Gastrocnemius medialis (tissue), 4 donors: Measurements from ENCODE around the gene SEC14L5. TPM values are rescaled to one million over a fixed set of nuclear protein-coding genes. Genes with fewer than 3 reads are reported as not detected.
"Not testable (repeated sequence)": the region's sequence is repeated elsewhere in the genome, so short reads cannot be mapped to it uniquely, and the experiment has no call there.

Source experiments
- ATAC-seq, 2 donors: fragments of 150-250 bp; one replicate each; pipeline ENCODE4 v1.9.1; 2016
- DNase-seq, 2 donors: peaks; one replicate each; pipeline ENCODE4 v3.0.0-alpha.2; 2019
- H3K27ac ChIP-seq, 4 donors: fragments of 200-600 bp; sonication (generic); 1 replicate in 1 of 4; 2 replicates in 3 of 4; pipeline ENCODE4 v1.5.1; 2016 to 2018; ENCODE audit warnings: mild to moderate bottlenecking in 2 of 4, moderate library complexity in 1 of 4
- H3K27me3 ChIP-seq, 3 donors: fragments of 200-600 bp; sonication (generic) in 2 of 3; 1 replicate in 1 of 3; 2 replicates in 2 of 3; pipeline versions ENCODE4 v1.5.1 to v1.6.0; 2016 to 2019; ENCODE audit warnings: mild to moderate bottlenecking in 1 of 3, moderate library complexity in 1 of 3
- H3K36me3 ChIP-seq, 2 donors: fragments of 200-600 bp; sonication (generic) in 1 of 2; one replicate each; pipeline ENCODE4 v1.5.1; 2017 to 2018
- H3K4me1 ChIP-seq, 2 donors: fragments of 200-600 bp; sonication (generic) in 1 of 2; one replicate each; pipeline ENCODE4 v1.5.1; 2016 to 2017; ENCODE audit warnings: mild to moderate bottlenecking in 2 of 2
- H3K4me3 ChIP-seq, 4 donors: fragments of 200-600 bp; sonication (generic) in 3 of 4; 1 replicate in 1 of 4; 2 replicates in 3 of 4; pipeline ENCODE4 v1.5.1; 2016 to 2019; ENCODE audit warnings: mild to moderate bottlenecking in 2 of 4
- H3K9me3 ChIP-seq, 3 donors: fragments of 200-600 bp; sonication (generic) in 2 of 3; 1 replicate in 1 of 3; 2 replicates in 2 of 3; pipeline ENCODE4 v1.5.1; 2016 to 2019
- CTCF ChIP-seq, 5 experiments: fragments of 450-650 bp in 3 of 5; fragments of 200-600 bp in 2 of 5; sonication (generic) in 2 of 5; IDR thresholded peaks in 4 of 5; conservative IDR thresholded peaks in 1 of 5; 1 replicate in 4 of 5; 2 replicates in 1 of 5; pipeline ENCODE4 v1.5.1; 2016 to 2019; ENCODE audit warnings: antibody characterized with exemption in 5 of 5, mild to moderate bottlenecking in 3 of 5, moderate library complexity in 3 of 5
- POLR2A ChIP-seq, 2 donors: fragments of 450-650 bp; IDR thresholded peaks; one replicate each; pipeline ENCODE4 v1.6.1; 2017; ENCODE audit warnings: antibody characterized with exemption in 2 of 2, mild to moderate bottlenecking in 2 of 2, moderate library complexity in 2 of 2
- in situ Hi-C, 4 donors: fragments of 200-750 bp; cut with MboI; loops; one replicate each; pipeline versions ENCODE4 v1.15.0 to v1.8.0; 2017; ENCODE audit warnings: low sequenced_read_pairs in 4 of 4
- intact Hi-C: fragments of 100-400 bp; cut with DNase I; formaldehyde crosslinking; loops from one replicate; pipeline ENCODE4 v1.15.1; 2023; ENCODE audit warnings: low total_unique reads
- total RNA-seq, 4 donors: library from RNA; depleted of rRNA; stranded (reverse); fragments of >200 nt; gene quantifications; one replicate each; pipeline versions ENCODE4 v1.1.0 to v1.2.3, GENCODE V29; 2016

The SEC14L5 gene
- total RNA-seq, 4 donors from 2014 or later = 0.85 to 5.8 (median 1.5) TPM

- in situ Hi-C loops = no loop called here
- Histone ChIP-seq H3K4me3 (no peak overlapping the region), H3K36me3 (peaks cover 0 to 8% of the 10 kb centered on the region in 2 donors), H3K27ac (no peak overlapping the region), H3K9me3 (peaks cover 0 to 7% (median 4%) of the 10 kb centered on the region in 3 donors), H3K4me1 (no peaks in the 10 kb centered on the region), H3K27me3 (no peaks in the 10 kb centered on the region)
- peak in 1 of 2 donors; percentile 47 for ATAC-seq
- no peak for TF ChIP-seq CTCF (IDR thresholded peaks at IDR 0.05 in 4 of 5, conservative IDR thresholded peaks at IDR 0.05 in 1 of 5)
- no peak for TF ChIP-seq POLR2A (IDR thresholded peaks at IDR 0.05)
- intact Hi-C loops = no loop called here
- no peak for DNase-seq
These were observed 32.3 kb upstream of the SEC14L5 start for GRCh38 chr16:4925791-4926190.

GRCh38 chr16:4926928-4927327 lies 31.2 kb upstream of the SEC14L5 start:
- Histone ChIP-seq H3K27me3 (no peaks in the 10 kb centered on the region), H3K4me1 (no peaks in the 10 kb centered on the region), H3K27ac (no peak overlapping the region), H3K36me3 (peaks cover 0 to 8% of the 10 kb centered on the region in 2 donors), H3K4me3 (no peak overlapping the region), H3K9me3 (peaks cover 0 to 7% (median 4%) of the 10 kb centered on the region in 3 donors)
- in situ Hi-C loops (no loop called here), intact Hi-C loops (no loop called here)
- DNase-seq = no peak
- ATAC-seq = no peak
- TF ChIP-seq CTCF (IDR thresholded peaks at IDR 0.05 in 4 of 5, conservative IDR thresholded peaks at IDR 0.05 in 1 of 5) (no peak), POLR2A (IDR thresholded peaks at IDR 0.05) (no peak)

- Histone ChIP-seq H3K36me3 (peaks cover 0 to 8% of the 10 kb centered on the region in 2 donors), H3K4me1 (no peaks in the 10 kb centered on the region), H3K27ac (no peak overlapping the region), H3K9me3 (peaks cover 0 to 7% (median 4%) of the 10 kb centered on the region in 3 donors), H3K4me3 (no peak overlapping the region), H3K27me3 (no peaks in the 10 kb centered on the region)
- no peak for DNase-seq
- ATAC-seq = no peak
- TF ChIP-seq POLR2A (IDR thresholded peaks at IDR 0.05) (no peak), CTCF (IDR thresholded peaks at IDR 0.05 in 4 of 5, conservative IDR thresholded peaks at IDR 0.05 in 1 of 5) (no peak)
- intact Hi-C loops = no loop called here
- in situ Hi-C loops = no loop called here
These were observed 30.5 kb upstream of the SEC14L5 start for GRCh38 chr16:4927661-4928060.

GRCh38 chr16:4928227-4928626 lies 29.9 kb upstream of the SEC14L5 start:
- intact Hi-C loops = no loop called here
- Histone ChIP-seq H3K36me3 (peaks cover 0 to 8% of the 10 kb centered on the region in 2 donors), H3K27me3 (no peaks in the 10 kb centered on the region), H3K4me3 (no peak overlapping the region), H3K27ac (no peak overlapping the region), H3K9me3 (peaks cover 0 to 7% (median 4%) of the 10 kb centered on the region in 3 donors), H3K4me1 (no peaks in the 10 kb centered on the region)
- in situ Hi-C loops = no loop called here
- TF ChIP-seq CTCF (IDR thresholded peaks at IDR 0.05 in 4 of 5, conservative IDR thresholded peaks at IDR 0.05 in 1 of 5) = no peak
- TF ChIP-seq POLR2A (IDR thresholded peaks at IDR 0.05) = no peak
- DNase-seq (no peak), ATAC-seq (no peak)

- intact Hi-C loops, H3K4me1 ChIP-seq, H3K36me3 ChIP-seq, in situ Hi-C loops, DNase-seq, H3K4me3 ChIP-seq, ATAC-seq, H3K27ac ChIP-seq, H3K9me3 ChIP-seq, H3K27me3 ChIP-seq: not testable (repeated sequence)
These were observed 28.5 kb upstream of the SEC14L5 start for GRCh38 chr16:4929619-4930018.
